ENCODE data around the gene SLC35F4.

DNA sequence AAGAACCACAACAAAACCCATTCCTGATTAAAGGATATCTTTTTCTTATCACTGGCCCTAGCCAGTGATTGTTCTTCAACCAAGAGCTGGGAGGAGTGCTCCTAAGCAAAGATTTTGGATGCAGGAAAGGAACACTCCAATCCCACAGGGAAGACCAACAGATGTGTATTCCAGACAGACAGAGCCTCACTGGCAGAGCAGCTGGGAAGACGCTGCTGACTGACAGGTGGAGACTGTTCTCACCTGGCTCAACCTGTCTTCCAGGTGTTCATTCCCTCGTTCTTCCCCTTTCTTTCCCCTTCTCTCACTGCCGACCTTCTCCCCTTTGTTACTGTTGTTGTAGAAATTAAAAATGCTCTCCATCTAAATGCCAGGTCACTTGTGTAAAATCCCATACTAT, 282.5 kb downstream of the SLC35F4 start:
- TF ChIP-seq EZH2 (IDR thresholded peaks at IDR 0.05; ENCODE audit: borderline replicate concordance, low read depth, low read length, severe bottlenecking) (no peak), POLR2A (IDR thresholded peaks at IDR 0.05; ENCODE audit: low read depth, low read length) (no peak), POLR2AphosphoS5 (IDR thresholded peaks at IDR 0.05; ENCODE audit: insufficient read depth, low read depth, low read length) (no peak), FOS (IDR thresholded peaks at IDR 0.05; ENCODE audit: borderline replicate concordance, insufficient read depth, low read length) (no peak), MAX (IDR thresholded peaks at IDR 0.05; ENCODE audit: insufficient read depth, insufficient read length) (no peak), JUN (IDR thresholded peaks at IDR 0.05; ENCODE audit: borderline replicate concordance, insufficient read depth, insufficient read length, low read depth) (no peak)
- TF ChIP-seq, protein P1, sequence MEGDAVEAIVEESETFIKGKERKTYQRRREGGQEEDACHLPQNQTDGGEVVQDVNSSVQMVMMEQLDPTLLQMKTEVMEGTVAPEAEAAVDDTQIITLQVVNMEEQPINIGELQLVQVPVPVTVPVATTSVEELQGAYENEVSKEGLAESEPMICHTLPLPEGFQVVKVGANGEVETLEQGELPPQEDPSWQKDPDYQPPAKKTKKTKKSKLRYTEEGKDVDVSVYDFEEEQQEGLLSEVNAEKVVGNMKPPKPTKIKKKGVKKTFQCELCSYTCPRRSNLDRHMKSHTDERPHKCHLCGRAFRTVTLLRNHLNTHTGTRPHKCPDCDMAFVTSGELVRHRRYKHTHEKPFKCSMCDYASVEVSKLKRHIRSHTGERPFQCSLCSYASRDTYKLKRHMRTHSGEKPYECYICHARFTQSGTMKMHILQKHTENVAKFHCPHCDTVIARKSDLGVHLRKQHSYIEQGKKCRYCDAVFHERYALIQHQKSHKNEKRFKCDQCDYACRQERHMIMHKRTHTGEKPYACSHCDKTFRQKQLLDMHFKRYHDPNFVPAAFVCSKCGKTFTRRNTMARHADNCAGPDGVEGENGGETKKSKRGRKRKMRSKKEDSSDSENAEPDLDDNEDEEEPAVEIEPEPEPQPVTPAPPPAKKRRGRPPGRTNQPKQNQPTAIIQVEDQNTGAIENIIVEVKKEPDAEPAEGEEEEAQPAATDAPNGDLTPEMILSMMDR (IDR thresholded peaks at IDR 0.05; ENCODE audit: extremely low read depth in 1 of 2, insufficient read depth in 1 of 2, low read depth in 1 of 2, low read length in 2 of 2) = no peak

Measured in endothelial cell of umbilical vein (primary cell).